ENCODE results near the gene RANBP10.

The RANBP10 gene

GRCh38 chr16:67825119-67825518, 18.8 kb upstream of the RANBP10 start:
- H3K9me3 ChIP-seq (ENCODE audit: insufficient read depth, low read depth, low read length) = no peaks in the 10 kb centered on the region
- TF ChIP-seq CTCF (conservative IDR thresholded peaks at IDR 0.05; ENCODE audit: low read length) (no peak), EZH2phosphoT487 (IDR thresholded peaks at IDR 0.05; ENCODE audit: borderline replicate concordance) (no peak)

GRCh38 chr16:67822511-67822910, 16.2 kb upstream of the RANBP10 start:
- Histone ChIP-seq H4K20me1 (ENCODE audit: insufficient read depth, low read length, poor library complexity, severe bottlenecking) (no peaks in the 10 kb centered on the region), H3F3A (ENCODE audit: low read depth) (no peaks in the 10 kb centered on the region), H3K27me3 (ENCODE audit: insufficient read depth, low read length, poor library complexity, severe bottlenecking) (no peaks in the 10 kb centered on the region), H3K4me2 (ENCODE audit: low read depth, low read length, poor library complexity, severe bottlenecking) (no peak overlapping the region), H3K36me3 (ENCODE audit: insufficient read depth, low read length) (no peaks in the 10 kb centered on the region), H3K9ac (ENCODE audit: low read depth, low read length, poor library complexity, severe bottlenecking) (no peak overlapping the region), H3K4me1 (ENCODE audit: insufficient read depth, low read length, poor library complexity, severe bottlenecking) (no peaks in the 10 kb centered on the region), H3K9me2 (replicated peaks; ENCODE audit: low read depth, low read length) (no peaks in the 10 kb centered on the region), H2AFZ (ENCODE audit: low read length) (no peak overlapping the region), H3K4me3 (ENCODE audit: low read length, poor library complexity, severe bottlenecking) (no peak overlapping the region), H3K79me2 (ENCODE audit: insufficient read depth, low read length) (no peaks in the 10 kb centered on the region), H3K9me3 (ENCODE audit: insufficient read depth, low read depth, low read length) (no peaks in the 10 kb centered on the region)
- TF ChIP-seq EZH2phosphoT487 (IDR thresholded peaks at IDR 0.05; ENCODE audit: borderline replicate concordance) = no peak
- TF ChIP-seq CTCF (conservative IDR thresholded peaks at IDR 0.05; ENCODE audit: low read length) = no peak

More at GRCh38 chr16:67825119-67825518, 18.8 kb upstream of the RANBP10 start:
- no peaks in the 10 kb centered on the region for H3K9me2 ChIP-seq (replicated peaks; ENCODE audit: low read depth, low read length)
- no peaks in the 10 kb centered on the region for H3K27me3 ChIP-seq (ENCODE audit: insufficient read depth, low read length, poor library complexity, severe bottlenecking)
- no peak overlapping the region for H2AFZ ChIP-seq (ENCODE audit: low read length)
- H3K4me1 ChIP-seq (ENCODE audit: insufficient read depth, low read length, poor library complexity, severe bottlenecking) = no peaks in the 10 kb centered on the region
- no peak overlapping the region for H3K4me2 ChIP-seq (ENCODE audit: low read depth, low read length, poor library complexity, severe bottlenecking)
- H3K4me3 ChIP-seq (ENCODE audit: low read length, poor library complexity, severe bottlenecking) = no peak overlapping the region
- peaks cover 3% of the 10 kb centered on the region; the same call in 1 of the 2 replicates for H3K36me3 ChIP-seq (ENCODE audit: insufficient read depth, low read length)
- H3F3A ChIP-seq (ENCODE audit: low read depth) = no peaks in the 10 kb centered on the region
- H3K9ac ChIP-seq (ENCODE audit: low read depth, low read length, poor library complexity, severe bottlenecking) = no peak overlapping the region
- H3K79me2 ChIP-seq (ENCODE audit: insufficient read depth, low read length) = no peaks in the 10 kb centered on the region
- no peaks in the 10 kb centered on the region for H4K20me1 ChIP-seq (ENCODE audit: insufficient read depth, low read length, poor library complexity, severe bottlenecking)

GRCh38 chr16:67820608-67821259, 14.4 kb upstream of the RANBP10 start:
- no peak overlapping the region for H3K4me3 ChIP-seq (ENCODE audit: low read length, poor library complexity, severe bottlenecking)
- H3F3A ChIP-seq (ENCODE audit: low read depth) = no peaks in the 10 kb centered on the region
- no peaks in the 10 kb centered on the region for H3K36me3 ChIP-seq (ENCODE audit: insufficient read depth, low read length)
- no peaks in the 10 kb centered on the region for H3K9me3 ChIP-seq (ENCODE audit: insufficient read depth, low read depth, low read length)
- no peak overlapping the region for H2AFZ ChIP-seq (ENCODE audit: low read length)
- H3K9ac ChIP-seq (ENCODE audit: low read depth, low read length, poor library complexity, severe bottlenecking) = no peak overlapping the region
- H3K4me1 ChIP-seq (ENCODE audit: insufficient read depth, low read length, poor library complexity, severe bottlenecking) = no peaks in the 10 kb centered on the region
- no peak for TF ChIP-seq EZH2phosphoT487 (IDR thresholded peaks at IDR 0.05; ENCODE audit: borderline replicate concordance)
- no peak for TF ChIP-seq CTCF (conservative IDR thresholded peaks at IDR 0.05; ENCODE audit: low read length)
- no peaks in the 10 kb centered on the region for H3K79me2 ChIP-seq (ENCODE audit: insufficient read depth, low read length)
- no peaks in the 10 kb centered on the region for H4K20me1 ChIP-seq (ENCODE audit: insufficient read depth, low read length, poor library complexity, severe bottlenecking)
- H3K9me2 ChIP-seq (replicated peaks; ENCODE audit: low read depth, low read length) = no peaks in the 10 kb centered on the region
- no peaks in the 10 kb centered on the region for H3K27me3 ChIP-seq (ENCODE audit: insufficient read depth, low read length, poor library complexity, severe bottlenecking)
- H3K4me2 ChIP-seq (ENCODE audit: low read depth, low read length, poor library complexity, severe bottlenecking) = no peak overlapping the region

Measured in Loucy (cell line).